GM12872 (cell line): ENCODE measurements around the gene SSMEM1.

ENCODE experiments used
- CTCF ChIP-seq: IDR thresholded peaks from 3 replicates; pipeline ENCODE4 v1.5.1; 2011; ENCODE audit warnings: low read depth, mild to moderate bottlenecking, low read length, moderate library complexity; ENCODE audit not compliant: insufficient read depth

The SSMEM1 gene

DNA sequence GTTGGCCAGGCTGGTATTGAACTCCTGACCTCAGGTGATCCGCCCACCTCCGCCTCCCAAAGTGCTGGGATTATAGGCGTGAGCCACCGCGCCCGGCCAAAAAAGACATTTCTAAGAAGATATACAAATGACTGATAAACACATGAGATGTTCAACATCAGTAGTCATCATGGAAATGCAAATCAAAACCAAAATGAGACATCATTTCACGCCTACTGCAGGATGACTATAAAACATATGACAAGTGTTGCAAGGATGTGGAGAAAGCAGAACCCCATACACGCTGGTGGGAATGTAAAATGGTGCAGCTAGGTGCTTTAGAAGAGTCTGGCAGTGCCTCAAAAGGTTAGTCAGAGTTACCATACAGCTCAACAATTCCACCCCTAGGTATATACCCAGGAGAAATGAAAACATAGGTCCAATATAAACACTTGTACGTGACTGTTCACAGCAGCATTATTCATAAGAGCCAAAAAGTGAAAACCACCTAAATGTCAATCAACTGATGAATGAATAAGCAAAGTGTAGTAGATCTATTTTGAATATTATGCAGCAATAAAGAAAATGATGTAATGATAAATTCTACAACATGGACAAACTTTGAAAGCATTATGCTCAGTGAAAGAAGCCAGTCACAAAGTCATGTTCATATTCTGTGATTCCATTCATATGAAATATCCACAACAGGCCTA, 26.9 kb upstream of the SSMEM1 start:
- TF ChIP-seq CTCF: no peak

DNA sequence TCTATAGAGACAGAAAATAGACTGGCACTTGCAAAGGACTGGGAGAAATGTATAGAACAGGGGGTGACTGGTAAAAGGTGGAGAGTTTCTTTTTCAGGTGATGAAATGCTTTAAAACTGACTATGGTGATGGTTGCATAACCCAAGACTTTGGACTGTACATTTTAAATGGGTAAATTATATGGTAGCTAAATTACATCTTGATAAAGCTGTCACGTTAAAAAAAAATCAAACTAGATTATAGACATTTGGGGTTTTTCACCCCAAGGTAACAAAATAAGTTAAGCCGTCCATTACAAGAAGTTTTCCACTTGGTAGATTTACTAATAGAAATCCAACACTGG, 26.4 kb upstream of the SSMEM1 start:
- TF ChIP-seq CTCF: no peak

GRCh38 chr7:130182990-130183389, 24.7 kb upstream of the SSMEM1 start:
- no peak for TF ChIP-seq CTCF

DNA sequence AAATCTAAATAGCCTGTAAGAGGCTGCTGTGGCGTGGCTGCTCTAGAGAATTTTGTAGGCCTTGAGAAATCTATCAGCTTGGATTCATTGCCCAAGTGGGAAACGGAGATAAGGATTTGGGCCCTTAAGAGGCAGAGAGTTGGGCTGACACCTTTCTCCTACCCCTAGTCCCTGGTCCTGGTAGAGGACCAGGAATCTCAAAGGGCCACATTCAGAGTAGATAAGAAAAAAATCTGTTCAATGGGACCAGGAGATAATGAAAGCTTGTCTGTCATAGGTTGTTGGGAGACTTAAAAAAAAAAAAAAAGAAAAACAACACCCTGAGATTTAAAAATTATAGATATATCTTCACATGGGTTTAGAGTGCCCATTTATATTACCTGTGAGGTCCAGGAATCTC, 20.3 kb upstream of the SSMEM1 start:
- TF ChIP-seq CTCF: no peak

DNA sequence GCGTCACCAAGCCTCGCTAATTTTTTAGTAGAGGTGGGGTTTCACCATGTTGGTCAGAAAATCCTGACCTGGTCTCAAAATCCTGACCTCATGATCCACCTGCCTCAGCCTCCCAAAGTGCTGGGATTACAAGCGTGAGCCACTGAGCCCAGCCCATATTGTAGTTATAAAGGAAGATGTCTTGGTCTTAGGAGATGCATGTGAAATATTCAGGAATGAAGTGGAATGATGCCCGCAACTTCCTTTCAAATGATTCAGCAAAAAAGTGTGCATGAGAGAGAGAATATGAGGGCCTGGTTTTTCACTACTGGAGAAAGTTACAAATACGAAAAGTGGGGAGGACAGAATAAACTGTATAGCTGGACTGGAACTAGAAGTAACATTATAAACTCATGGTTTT, 18.3 kb upstream of the SSMEM1 start:
- TF ChIP-seq CTCF: no peak

- no peak for TF ChIP-seq CTCF
These were observed 15.9 kb upstream of the SSMEM1 start for GRCh38 chr7:130191791-130192190.

GRCh38 chr7:130195396-130195795, 12.3 kb upstream of the SSMEM1 start:
- TF ChIP-seq CTCF: no peak

- TF ChIP-seq CTCF: no peak
These were observed 11.2 kb upstream of the SSMEM1 start for GRCh38 chr7:130196476-130196875.
